HG02798 (cell line): ENCODE data around the gene SH3RF3.

ENCODE experiments used
- ATAC-seq: cut with Tn5 transposase; IDR thresholded peaks from one replicate; pipeline ENCODE4 v1.9.1; 2021; ENCODE audit warnings: mild to moderate bottlenecking; ENCODE audit not compliant: unreplicated experiment, poor library complexity

SH3RF3 gene

DNA sequence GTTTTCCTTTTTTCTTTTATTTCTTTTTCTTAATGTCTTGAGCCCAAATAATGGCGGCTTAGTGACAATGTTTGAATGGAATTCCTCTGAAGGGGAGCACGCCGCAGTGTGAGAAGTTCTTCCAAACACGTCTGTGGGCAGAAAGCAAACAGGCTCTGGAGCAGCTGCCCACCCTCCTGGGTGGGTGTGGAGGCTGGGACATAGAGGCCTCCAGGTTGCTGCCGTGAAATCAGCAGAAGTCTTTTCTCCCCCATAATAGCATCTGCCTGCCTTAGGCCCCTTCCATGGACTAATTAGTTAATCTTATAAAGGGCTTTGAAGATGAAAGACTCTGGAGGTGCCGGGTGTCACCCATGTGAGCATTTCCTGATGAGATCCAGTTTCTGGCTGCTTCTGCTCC lies 213.9 kb downstream of the SH3RF3 start:
- ATAC-seq, result no peak

DNA sequence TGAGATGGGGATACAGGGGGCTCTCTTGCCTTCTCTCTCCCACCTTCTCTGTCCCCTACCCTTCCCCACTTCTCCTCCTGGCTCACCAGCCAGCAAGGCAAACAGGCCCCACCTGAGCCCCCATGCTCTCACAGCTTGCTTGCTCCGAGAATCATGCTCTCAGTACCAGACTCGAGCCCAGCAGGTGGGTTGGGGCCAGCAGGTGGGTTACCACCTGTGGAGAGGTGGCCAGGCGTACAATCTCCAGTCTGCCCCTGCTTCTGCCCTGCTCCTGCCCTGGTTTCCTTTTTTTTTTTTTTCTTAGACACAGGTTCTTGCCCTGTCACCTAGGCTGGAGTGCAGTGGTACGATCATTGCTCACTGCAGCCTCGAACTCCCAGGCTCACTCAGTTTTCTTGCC lies 214.5 kb downstream of the SH3RF3 start:
- no peak for ATAC-seq

GRCh38 chr2:109344270-109344805 lies 215.3 kb downstream of the SH3RF3 start:
- ATAC-seq, result no peak

DNA sequence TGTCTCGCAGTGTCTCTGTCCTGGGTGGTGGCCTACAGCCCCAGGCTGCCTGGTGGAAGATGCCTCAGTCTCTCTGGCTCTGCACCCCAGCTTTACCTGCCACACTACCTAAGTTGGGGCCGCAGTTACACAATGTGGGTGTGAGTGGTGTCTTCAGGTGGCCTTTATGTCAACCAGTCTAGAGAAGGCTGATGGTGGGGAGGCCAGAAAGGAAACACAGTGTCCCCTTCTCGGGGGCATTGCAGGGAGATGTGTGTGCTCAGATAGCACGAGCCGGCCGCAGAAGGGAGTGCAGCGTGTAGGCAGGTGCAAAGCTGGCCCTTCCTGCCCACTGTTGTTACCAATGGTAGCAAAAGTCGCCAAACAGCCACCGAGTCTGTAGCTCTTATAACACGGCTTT lies 216.1 kb downstream of the SH3RF3 start:
- no peak for ATAC-seq

DNA sequence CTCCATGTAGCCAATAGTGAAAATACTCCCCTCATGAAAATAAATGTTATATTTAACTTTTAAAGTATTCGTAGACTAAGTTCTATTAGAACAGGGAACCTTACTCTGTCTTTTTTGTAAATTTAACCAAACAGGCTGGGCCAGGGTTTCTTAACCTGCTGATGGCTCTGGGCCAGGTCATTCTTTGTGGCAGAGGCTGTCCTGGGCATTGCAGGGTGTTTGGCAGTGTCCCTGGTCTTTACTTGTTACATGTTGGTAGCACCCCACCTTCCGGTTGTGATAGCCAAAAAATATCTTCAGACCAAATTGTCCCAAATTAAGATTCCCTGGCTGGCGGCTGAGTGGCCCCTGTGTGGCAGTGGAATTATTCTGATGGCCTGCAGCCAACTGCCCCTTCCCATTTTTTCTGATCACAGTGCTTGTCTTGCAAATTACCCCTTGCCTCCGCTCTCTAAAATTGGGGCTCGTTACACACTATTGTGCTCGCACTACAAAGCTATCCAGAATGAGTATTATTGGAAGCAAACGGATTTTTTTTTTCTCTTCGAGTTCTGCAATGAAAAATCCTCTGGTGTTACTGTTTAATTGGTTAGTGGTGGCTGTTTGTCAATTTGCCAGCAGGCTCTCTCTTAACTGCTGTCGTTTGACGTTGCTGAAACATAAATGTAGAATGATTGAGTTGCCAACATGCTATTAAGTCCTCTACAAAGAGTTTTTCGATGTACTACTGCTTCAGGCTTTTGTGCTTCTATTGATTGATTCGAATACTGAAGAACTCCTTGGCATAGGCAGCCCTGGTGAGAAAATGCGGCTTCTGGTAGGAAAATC lies 216.9 kb downstream of the SH3RF3 start:
- ATAC-seq, result no peak

DNA sequence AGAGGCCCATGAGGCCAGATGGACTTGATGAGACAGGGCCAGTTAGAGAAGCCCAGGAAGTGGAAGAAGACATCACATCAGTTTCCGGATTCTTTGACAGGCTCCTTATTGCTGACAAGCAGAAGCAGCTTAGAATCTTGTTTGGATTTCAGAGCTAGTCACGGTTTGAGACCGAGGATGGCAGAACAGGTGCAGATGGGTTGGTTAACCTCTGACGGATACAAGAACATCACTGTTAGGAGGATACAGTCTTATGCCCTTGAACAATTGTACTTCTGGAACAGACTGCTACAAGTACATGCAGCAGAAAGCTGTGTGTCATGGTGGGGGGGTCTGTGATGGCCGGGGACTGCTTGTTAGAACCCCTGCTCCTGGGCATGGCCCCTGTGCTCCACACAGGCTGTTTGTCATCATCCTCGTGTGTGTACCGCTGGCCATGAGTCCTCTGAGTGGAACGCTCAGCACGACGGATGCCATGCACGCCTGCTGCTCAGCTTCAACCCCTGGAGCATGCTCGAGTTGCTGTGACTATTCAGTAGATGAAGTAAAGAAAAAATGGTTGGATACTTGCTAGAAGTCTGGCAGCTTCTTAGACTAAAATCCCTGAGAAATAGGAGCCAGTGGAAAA lies 217.7 kb downstream of the SH3RF3 start:
- no peak for ATAC-seq

GRCh38 chr2:109347626-109348025 lies 218.6 kb downstream of the SH3RF3 start:
- ATAC-seq, result no peak

DNA sequence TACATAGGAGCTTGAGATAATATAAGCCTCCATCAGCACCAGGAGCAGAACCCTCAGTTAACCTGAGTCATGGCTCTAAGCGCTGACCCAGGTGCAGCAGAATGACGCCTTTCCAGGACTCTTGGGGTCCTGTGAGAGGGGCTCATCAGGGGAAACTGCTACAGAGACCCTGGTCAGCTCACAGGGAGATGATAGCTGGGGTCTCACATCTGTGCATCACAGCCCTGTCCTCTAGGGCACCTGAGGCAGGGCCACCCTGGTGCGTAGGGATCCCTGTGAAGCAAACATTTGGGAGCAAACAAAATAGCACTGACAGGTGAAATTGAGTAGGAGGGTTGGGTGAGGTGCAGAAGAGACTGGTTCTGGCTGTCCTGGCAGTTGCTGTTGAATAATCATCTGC lies 219.2 kb downstream of the SH3RF3 start:
- no peak for ATAC-seq

GRCh38 chr2:109348671-109349502 lies 219.9 kb downstream of the SH3RF3 start:
- ATAC-seq, result peak; percentile 51

GRCh38 chr2:109349503-109350465 lies 220.8 kb downstream of the SH3RF3 start:
- ATAC-seq, result no peak

- ATAC-seq, result no peak
Observed at GRCh38 chr2:109350526-109350925, 221.5 kb downstream of the SH3RF3 start.

GRCh38 chr2:109351164-109351756 lies 222.3 kb downstream of the SH3RF3 start:
- ATAC-seq, result no peak

DNA sequence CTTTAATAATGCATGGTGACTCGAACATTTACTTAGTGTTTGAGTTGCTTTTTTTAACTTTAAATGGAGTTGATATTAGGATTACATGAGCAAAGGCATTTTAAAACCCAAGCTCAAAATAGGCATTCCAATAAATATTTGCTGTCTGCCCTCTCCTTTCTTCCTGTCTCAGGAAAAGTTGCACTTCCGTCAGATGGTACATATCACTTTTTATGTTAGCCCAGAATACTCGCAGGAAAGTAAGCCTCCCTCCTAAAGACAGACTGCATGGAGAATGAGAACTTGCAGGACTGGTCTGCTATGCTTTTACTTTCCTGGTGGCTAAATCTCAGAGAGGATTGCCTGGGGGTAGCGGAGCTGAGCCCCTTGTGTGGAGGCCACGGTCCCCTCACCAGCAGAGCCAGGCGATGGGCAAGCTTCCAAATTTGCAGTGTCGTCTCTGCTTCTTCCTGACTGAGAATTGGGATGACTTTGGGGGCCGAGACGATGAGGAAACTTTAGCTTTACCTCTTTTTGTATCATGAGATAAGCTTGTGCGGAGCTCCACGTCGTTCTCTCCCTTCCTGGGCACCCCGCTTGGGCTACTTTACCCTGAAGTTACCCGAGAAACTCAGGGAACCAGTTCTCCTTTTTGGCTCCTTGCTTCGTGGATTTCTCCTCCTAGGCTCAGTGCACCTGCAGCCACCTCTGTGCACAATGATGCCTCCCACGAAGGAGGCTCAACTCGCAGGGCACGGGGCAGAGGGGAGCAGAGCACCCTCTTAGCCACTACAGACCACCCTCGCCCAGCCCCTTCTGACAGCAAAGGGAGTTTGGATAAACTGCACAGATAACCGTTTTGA lies 223.3 kb downstream of the SH3RF3 start:
- no peak for ATAC-seq

GRCh38 chr2:109352898-109353689 lies 224.1 kb downstream of the SH3RF3 start:
- ATAC-seq, result no peak

- ATAC-seq, result no peak
Observed at GRCh38 chr2:109353806-109354745, 225.1 kb downstream of the SH3RF3 start.

- no peak for ATAC-seq
Observed at GRCh38 chr2:109355192-109355843, 226.3 kb downstream of the SH3RF3 start.
